ENCODE results near the gene SSC4D. TPM values are rescaled to one million over a fixed set of nuclear protein-coding genes. Genes with fewer than 3 reads are reported as not detected.
"Not testable (repeated sequence)": the region's sequence is repeated elsewhere in the genome, so short reads cannot be mapped to it uniquely, and the experiment has no call there.

The SSC4D gene
- 0.45 and 0.57 TPM in 2 replicates for polyA plus RNA-seq (2011; rRNA removed)
- 0.35 and 0.92 TPM in 2 replicates for polyA minus RNA-seq (2011; rRNA and poly(A)+ RNA removed)

GRCh38 chr7:76409537-76409936 is at the start of gene SSC4D:
SSC4D (minus strand) TSS chr7:76409697; CDS start chr7:76404439, 5,258 bp downstream.
- Histone ChIP-seq H3K27ac (ENCODE audit: low read depth, low read length) (no peak within 1 kb of the TSS), H3K27me3 (ENCODE audit: control insufficient read depth, insufficient read depth, low read length) (peaks cover 23% of the 10 kb centered on the region), H3K9me3 (ENCODE audit: control insufficient read depth, insufficient read depth, low read length) (no peaks in the 10 kb centered on the region), H3K4me3 (ENCODE audit: low read depth, low read length) (no peak within 1 kb of the TSS)
- TF ChIP-seq CTCF (IDR thresholded peaks at IDR 0.05; ENCODE audit: low read depth, low read length), result no peak
- ChIA-PET CTCF (no interaction called here), POLR2A (no interaction called here)
- no peak for DNase-seq (ENCODE audit: low read depth, low spot score)

GRCh38 chr7:76458504-76458903 is 49.0 kb upstream of the SSC4D start:
- H3K9me3 ChIP-seq (ENCODE audit: control insufficient read depth, insufficient read depth, low read length); DNase-seq (ENCODE audit: low read depth, low spot score); POLR2A ChIA-PET; H3K27me3 ChIP-seq (ENCODE audit: control insufficient read depth, insufficient read depth, low read length); H3K27ac ChIP-seq (ENCODE audit: low read depth, low read length); H3K4me3 ChIP-seq (ENCODE audit: low read depth, low read length); CTCF ChIA-PET: not testable (repeated sequence)

GRCh38 chr7:76457017-76457416 is 47.5 kb upstream of the SSC4D start:
- H3K9me3 ChIP-seq (ENCODE audit: control insufficient read depth, insufficient read depth, low read length); H3K4me3 ChIP-seq (ENCODE audit: low read depth, low read length); CTCF ChIA-PET; H3K27me3 ChIP-seq (ENCODE audit: control insufficient read depth, insufficient read depth, low read length); DNase-seq (ENCODE audit: low read depth, low spot score); H3K27ac ChIP-seq (ENCODE audit: low read depth, low read length): not testable (repeated sequence)
- POLR2A ChIA-PET, result interaction anchor here (0.7 kb wide), 1 partner anchor 161 kb away, joined by 7 read pairs; no protein-coding TSS in a partner anchor

- peak overlapping the region; percentile 68 for H3K27ac ChIP-seq (ENCODE audit: low read depth, low read length)
- POLR2A ChIA-PET, result not testable (repeated sequence)
These were observed 36.1 kb upstream of the SSC4D start for GRCh38 chr7:76445577-76446008.

GRCh38 chr7:76443846-76444245 is 34.3 kb upstream of the SSC4D start:
- H3K4me3 ChIP-seq (ENCODE audit: low read depth, low read length); CTCF ChIA-PET; POLR2A ChIA-PET; H3K9me3 ChIP-seq (ENCODE audit: control insufficient read depth, insufficient read depth, low read length); DNase-seq (ENCODE audit: low read depth, low spot score); H3K27me3 ChIP-seq (ENCODE audit: control insufficient read depth, insufficient read depth, low read length); H3K27ac ChIP-seq (ENCODE audit: low read depth, low read length): not testable (repeated sequence)

More at GRCh38 chr7:76445577-76446008, 36.1 kb upstream of the SSC4D start:
- CTCF ChIA-PET; H3K9me3 ChIP-seq (ENCODE audit: control insufficient read depth, insufficient read depth, low read length); H3K27me3 ChIP-seq (ENCODE audit: control insufficient read depth, insufficient read depth, low read length); H3K4me3 ChIP-seq (ENCODE audit: low read depth, low read length); DNase-seq (ENCODE audit: low read depth, low spot score): not testable (repeated sequence)

GRCh38 chr7:76442664-76443446 is 33.4 kb upstream of the SSC4D start:
- H3K4me3 ChIP-seq (ENCODE audit: low read depth, low read length); H3K27me3 ChIP-seq (ENCODE audit: control insufficient read depth, insufficient read depth, low read length); H3K9me3 ChIP-seq (ENCODE audit: control insufficient read depth, insufficient read depth, low read length); CTCF ChIA-PET; DNase-seq (ENCODE audit: low read depth, low spot score); H3K27ac ChIP-seq (ENCODE audit: low read depth, low read length); POLR2A ChIA-PET: not testable (repeated sequence)

- CTCF ChIA-PET; H3K27ac ChIP-seq (ENCODE audit: low read depth, low read length); H3K27me3 ChIP-seq (ENCODE audit: control insufficient read depth, insufficient read depth, low read length); POLR2A ChIA-PET; DNase-seq (ENCODE audit: low read depth, low spot score); H3K9me3 ChIP-seq (ENCODE audit: control insufficient read depth, insufficient read depth, low read length); H3K4me3 ChIP-seq (ENCODE audit: low read depth, low read length): not testable (repeated sequence)
These were observed 32.3 kb upstream of the SSC4D start for GRCh38 chr7:76441792-76442191.

- H3K9me3 ChIP-seq (ENCODE audit: control insufficient read depth, insufficient read depth, low read length); H3K4me3 ChIP-seq (ENCODE audit: low read depth, low read length); POLR2A ChIA-PET; H3K27ac ChIP-seq (ENCODE audit: low read depth, low read length); CTCF ChIA-PET; DNase-seq (ENCODE audit: low read depth, low spot score); H3K27me3 ChIP-seq (ENCODE audit: control insufficient read depth, insufficient read depth, low read length): not testable (repeated sequence)
These were observed 30.9 kb upstream of the SSC4D start for GRCh38 chr7:76440404-76440803.

- H3K9me3 ChIP-seq (ENCODE audit: control insufficient read depth, insufficient read depth, low read length); H3K27ac ChIP-seq (ENCODE audit: low read depth, low read length); H3K4me3 ChIP-seq (ENCODE audit: low read depth, low read length); DNase-seq (ENCODE audit: low read depth, low spot score); CTCF ChIA-PET; H3K27me3 ChIP-seq (ENCODE audit: control insufficient read depth, insufficient read depth, low read length); POLR2A ChIA-PET: not testable (repeated sequence)
These were observed 29.8 kb upstream of the SSC4D start for GRCh38 chr7:76439120-76439888.
